Upper lobe of left lung (tissue), 6 donors: ENCODE results near the gene TMEM131L. TPM values are rescaled to one million over a fixed set of nuclear protein-coding genes. Genes with fewer than 3 reads are reported as not detected.
"Not testable (repeated sequence)": the region's sequence is repeated elsewhere in the genome, so short reads cannot be mapped to it uniquely, and the experiment has no call there.

ENCODE experiments used
- ATAC-seq, 2 donors: fragments of 200-7000 bp; cut with Tn5 transposase; one replicate each; pipeline ENCODE4 v1.9.1; 2022; ENCODE audit warnings: mild to moderate bottlenecking in 2 of 2, moderate library complexity in 2 of 2; ENCODE audit not compliant: low FRiP score in 2 of 2
- DNase-seq, 2 donors: peaks; one replicate each; pipeline ENCODE4 v3.0.0-alpha.2; 2019 to 2020
- H3K27ac ChIP-seq, 4 donors: fragments of 200-600 bp; sonication (generic); one replicate each; pipeline ENCODE4 v1.5.1; 2016 to 2019
- H3K27me3 ChIP-seq, 4 donors: fragments of 200-600 bp; sonication (generic); one replicate each; pipeline ENCODE4 v1.5.1; 2017 to 2019
- H3K36me3 ChIP-seq, 4 donors: fragments of 200-600 bp; sonication (generic); one replicate each; pipeline ENCODE4 v1.5.1; 2016 to 2019
- H3K4me1 ChIP-seq, 4 donors: fragments of 200-600 bp; sonication (generic); one replicate each; pipeline ENCODE4 v1.5.1; 2018 to 2019
- H3K4me3 ChIP-seq, 4 donors: fragments of 200-600 bp; sonication (generic); one replicate each; pipeline ENCODE4 v1.5.1; 2017 to 2019; ENCODE audit warnings: mild to moderate bottlenecking in 2 of 4, moderate library complexity in 1 of 4
- H3K9me3 ChIP-seq, 4 donors: fragments of 200-600 bp; sonication (generic); one replicate each; pipeline ENCODE4 v1.5.1; 2018 to 2019
- EP300 ChIP-seq, 4 donors: sonication (generic); formaldehyde crosslinking; IDR thresholded peaks; one replicate each; pipeline ENCODE4 v1.5.1; 2017; ENCODE audit warnings: antibody characterized with exemption in 4 of 4, control low read depth in 2 of 4
- POLR2A ChIP-seq, 4 donors: fragments of 450-650 bp; IDR thresholded peaks; one replicate each; pipeline ENCODE4 v1.5.1; 2016 to 2017; ENCODE audit warnings: antibody characterized with exemption in 4 of 4, mild to moderate bottlenecking in 2 of 4
- POLR2AphosphoS5 ChIP-seq, 2 donors: sonication (generic); formaldehyde crosslinking; IDR thresholded peaks; one replicate each; pipeline ENCODE4 v1.5.1; 2017; ENCODE audit warnings: antibody characterized with exemption in 2 of 2
- WGBS, 2 donors: methylation state at CpG; one replicate each; pipeline ENCODE4 v1.1.5; 2017 to 2018; 5-methylcytosine and 5-hydroxymethylcytosine counted together
- total RNA-seq, 6 donors: library from RNA; depleted of rRNA in 4 of 6; stranded (reverse); fragments of >200 nt in 4 of 6; gene quantifications; one replicate each; pipeline versions ENCODE4 v1.1.0 to v1.2.1, GENCODE V29; 2016 to 2021
- TF ChIP-seq, protein P1 (sequence below), 6 experiments: fragments of 450-650 bp in 4 of 6; fragments of 200-600 bp in 2 of 6; sonication (generic) in 2 of 6; IDR thresholded peaks; one replicate each; pipeline ENCODE4 v1.5.1; 2016 to 2019; ENCODE audit warnings: antibody characterized with exemption in 6 of 6
- donor health status: DM: no; HTN: no; CAD: no; lungs with moderate emphysema.
- donor health status: DM: no; HTN: yes; CAD: no; lungs with severe emphysema.

TMEM131L gene
- total RNA-seq, 6 donors from 2014 or later, result 12.3 to 28.8 (median 19.5) TPM

- ATAC-seq, result no peak
- WGBS, 2 donors, result 86 to 100% methylated on average over 1 of the region's 1 CpG
- TF ChIP-seq, protein P1, sequence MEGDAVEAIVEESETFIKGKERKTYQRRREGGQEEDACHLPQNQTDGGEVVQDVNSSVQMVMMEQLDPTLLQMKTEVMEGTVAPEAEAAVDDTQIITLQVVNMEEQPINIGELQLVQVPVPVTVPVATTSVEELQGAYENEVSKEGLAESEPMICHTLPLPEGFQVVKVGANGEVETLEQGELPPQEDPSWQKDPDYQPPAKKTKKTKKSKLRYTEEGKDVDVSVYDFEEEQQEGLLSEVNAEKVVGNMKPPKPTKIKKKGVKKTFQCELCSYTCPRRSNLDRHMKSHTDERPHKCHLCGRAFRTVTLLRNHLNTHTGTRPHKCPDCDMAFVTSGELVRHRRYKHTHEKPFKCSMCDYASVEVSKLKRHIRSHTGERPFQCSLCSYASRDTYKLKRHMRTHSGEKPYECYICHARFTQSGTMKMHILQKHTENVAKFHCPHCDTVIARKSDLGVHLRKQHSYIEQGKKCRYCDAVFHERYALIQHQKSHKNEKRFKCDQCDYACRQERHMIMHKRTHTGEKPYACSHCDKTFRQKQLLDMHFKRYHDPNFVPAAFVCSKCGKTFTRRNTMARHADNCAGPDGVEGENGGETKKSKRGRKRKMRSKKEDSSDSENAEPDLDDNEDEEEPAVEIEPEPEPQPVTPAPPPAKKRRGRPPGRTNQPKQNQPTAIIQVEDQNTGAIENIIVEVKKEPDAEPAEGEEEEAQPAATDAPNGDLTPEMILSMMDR (IDR thresholded peaks at IDR 0.05), result no peak
- no peak for TF ChIP-seq EP300 (IDR thresholded peaks at IDR 0.05)
- TF ChIP-seq POLR2A (IDR thresholded peaks at IDR 0.05), result no peak
- TF ChIP-seq POLR2AphosphoS5 (IDR thresholded peaks at IDR 0.05), result no peak
- H3K9me3 ChIP-seq, result no peaks in the 10 kb centered on the region
- no peak overlapping the region for H3K27ac ChIP-seq
- no peak overlapping the region for H3K4me3 ChIP-seq
- DNase-seq, result no peak
- peaks cover 16 to 21% (median 20%) of the 10 kb centered on the region in 4 donors for H3K4me1 ChIP-seq
- H3K36me3 ChIP-seq, result no peaks in the 10 kb centered on the region
- H3K27me3 ChIP-seq, result no peaks in the 10 kb centered on the region
These were observed 197.5 kb downstream of the TMEM131L start for GRCh38 chr4:153663667-153664066.

- DNase-seq, H3K27ac ChIP-seq, H3K36me3 ChIP-seq, H3K27me3 ChIP-seq, ATAC-seq, H3K4me1 ChIP-seq, H3K4me3 ChIP-seq, H3K9me3 ChIP-seq: not testable (repeated sequence)
- 77 to 83% methylated on average over 1 of the region's 1 CpG for WGBS, 2 donors
These were observed 200.3 kb downstream of the TMEM131L start for GRCh38 chr4:153666505-153666904.

GRCh38 chr4:153668647-153669046 lies 202.5 kb downstream of the TMEM131L start:
- TF ChIP-seq POLR2A (IDR thresholded peaks at IDR 0.05) (no peak), POLR2AphosphoS5 (IDR thresholded peaks at IDR 0.05) (no peak), EP300 (IDR thresholded peaks at IDR 0.05) (no peak)
- TF ChIP-seq, protein P1 (IDR thresholded peaks at IDR 0.05), result no peak
- no peak for ATAC-seq
- H3K4me1 ChIP-seq, result no peaks in the 10 kb centered on the region
- DNase-seq, result no peak
- no peak overlapping the region for H3K4me3 ChIP-seq
- H3K9me3 ChIP-seq, result no peaks in the 10 kb centered on the region
- WGBS, 2 donors, result 61 to 80% methylated on average over 2 of the region's 2 CpGs
- H3K27ac ChIP-seq, result no peak overlapping the region
- H3K36me3 ChIP-seq, result no peaks in the 10 kb centered on the region
- H3K27me3 ChIP-seq, result no peaks in the 10 kb centered on the region

- WGBS, 2 donors, result 57 to 61% methylated on average over 3 of the region's 3 CpGs
- no peak overlapping the region for H3K27ac ChIP-seq
- ATAC-seq, result no peak
These were observed 203.7 kb downstream of the TMEM131L start for GRCh38 chr4:153669838-153670237.

GRCh38 chr4:153676486-153676885 lies 210.3 kb downstream of the TMEM131L start:
- H3K9me3 ChIP-seq, result peaks cover 0 to 5% (median 4%) of the 10 kb centered on the region in 4 donors
- ATAC-seq (no peak), DNase-seq (no peak)
- H3K36me3 ChIP-seq, result no peaks in the 10 kb centered on the region
- WGBS, 2 donors, result 84 to 94% methylated on average over 5 of the region's 5 CpGs
- no peak for TF ChIP-seq POLR2A (IDR thresholded peaks at IDR 0.05)
- H3K4me1 ChIP-seq, result no peaks in the 10 kb centered on the region
- no peaks in the 10 kb centered on the region for H3K27me3 ChIP-seq
- no peak overlapping the region for H3K4me3 ChIP-seq
- H3K27ac ChIP-seq, result no peak overlapping the region

More at GRCh38 chr4:153669838-153670237, 203.7 kb downstream of the TMEM131L start:
- TF ChIP-seq POLR2A (IDR thresholded peaks at IDR 0.05) (no peak), EP300 (IDR thresholded peaks at IDR 0.05) (no peak), POLR2AphosphoS5 (IDR thresholded peaks at IDR 0.05) (no peak)
- TF ChIP-seq, protein P1 (IDR thresholded peaks at IDR 0.05), result no peak
- no peaks in the 10 kb centered on the region for H3K4me1 ChIP-seq
- no peaks in the 10 kb centered on the region for H3K36me3 ChIP-seq
- no peak overlapping the region for H3K4me3 ChIP-seq
- no peaks in the 10 kb centered on the region for H3K27me3 ChIP-seq
- no peak for DNase-seq
- no peaks in the 10 kb centered on the region for H3K9me3 ChIP-seq

DNA sequence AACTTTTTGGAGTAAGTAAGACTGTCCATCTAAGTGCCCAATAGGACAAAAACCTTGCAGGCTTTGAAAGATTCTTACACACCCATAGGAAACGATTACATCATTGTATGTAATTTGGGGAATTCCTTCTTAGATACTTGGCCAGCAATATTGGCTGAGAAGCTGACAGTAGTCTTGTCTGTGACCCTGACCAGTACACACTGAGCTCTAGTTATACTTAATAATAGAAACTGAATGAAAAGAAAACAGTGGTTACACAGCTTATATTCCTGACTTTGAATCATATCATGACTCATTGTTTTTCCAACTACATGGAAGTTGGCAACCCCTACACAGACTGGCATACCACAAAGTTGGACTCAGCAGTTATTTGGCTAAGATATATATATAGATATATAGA lies 210.8 kb downstream of the TMEM131L start:
- peaks cover 0 to 5% (median 4%) of the 10 kb centered on the region in 4 donors for H3K9me3 ChIP-seq
- no peak overlapping the region for H3K27ac ChIP-seq
- TF ChIP-seq POLR2AphosphoS5 (IDR thresholded peaks at IDR 0.05) (no peak), EP300 (IDR thresholded peaks at IDR 0.05) (no peak), POLR2A (IDR thresholded peaks at IDR 0.05) (no peak)
- TF ChIP-seq, protein P1 (IDR thresholded peaks at IDR 0.05), result no peak
- no peaks in the 10 kb centered on the region for H3K27me3 ChIP-seq
- no peaks in the 10 kb centered on the region for H3K36me3 ChIP-seq
- no peak overlapping the region for H3K4me3 ChIP-seq
- DNase-seq (no peak), ATAC-seq (peak in 1 of 2 donors; percentile 73)
- WGBS, 2 donors, result 56 to 57% methylated on average over 1 of the region's 1 CpG
- H3K4me1 ChIP-seq, result no peaks in the 10 kb centered on the region
